PC-9 (cell line): Measurements from ENCODE around the gene KLHL40. TPM values are rescaled to one million over a fixed set of nuclear protein-coding genes. Genes with fewer than 3 reads are reported as not detected.
A peak's percentile ranks its signal among the peaks of the same experiment; 100 is the strongest.

Experiments
- BruUV-seq: library from RNA; stranded (reverse); fragments of 400-500 nt; replicated peaks from 2 replicates; lab custom pipeline; 2021; lab: Mats Ljungman, UMichigan
- CTCF ChIA-PET: fragments of 300-600 bp; sonication (Branson Sonifier 250); formaldehyde crosslinking; loops from one replicate; lab custom pipeline; 2022; ENCODE audit warnings: antibody characterized with exemption; lab: Charles Lee
- POLR2A ChIA-PET: fragments of 300-600 bp; sonication (Branson Sonifier 250); formaldehyde crosslinking; loops from one replicate; lab custom pipeline; 2022; ENCODE audit warnings: antibody characterized with exemption; ENCODE audit not compliant: unreplicated experiment; lab: Charles Lee
- DNase-seq, 2 experiments: peaks; one replicate each; pipeline versions ENCODE4 v3.0.0 to v3.0.0-alpha.2; 2015 to 2022; ENCODE audit warnings: mixed read lengths in 1 of 2
- H2AFZ ChIP-seq: fragments of 200-600 bp; sonication (generic); 2 replicates; pipeline ENCODE4 v1.8.1; 2017; ENCODE audit warnings: antibody characterized with exemption
- H3F3A ChIP-seq: fragments of 200-600 bp; sonication (generic); 2 replicates; pipeline ENCODE4 v1.8.1; 2017; ENCODE audit warnings: antibody characterized with exemption, mild to moderate bottlenecking, low read depth; ENCODE audit not compliant: insufficient read depth
- H3K27ac ChIP-seq: fragments of 200-600 bp; sonication (generic); 2 replicates; pipeline ENCODE4 v1.6.1; 2016; ENCODE audit warnings: mixed run types
- H3K27me3 ChIP-seq: fragments of 200-600 bp; sonication (generic); 2 replicates; pipeline ENCODE4 v1.6.1; 2016; ENCODE audit warnings: low read depth, mixed run types; ENCODE audit not compliant: insufficient read depth
- H3K36me3 ChIP-seq: fragments of 200-600 bp; sonication (generic); 2 replicates; pipeline ENCODE4 v1.6.1; 2016; ENCODE audit warnings: low read depth, mixed run types
- H3K4me1 ChIP-seq: fragments of 200-600 bp; sonication (generic); replicated peaks from 2 replicates; pipeline ENCODE4 v1.6.1; 2016; ENCODE audit warnings: mixed run types; ENCODE audit not compliant: insufficient read depth
- H3K4me2 ChIP-seq: fragments of 200-600 bp; sonication (generic); 2 replicates; pipeline ENCODE4 v1.6.1; 2017; ENCODE audit warnings: mixed run types
- H3K4me3 ChIP-seq: fragments of 200-600 bp; sonication (generic); 2 replicates; pipeline ENCODE4 v1.6.1; 2016; ENCODE audit warnings: mixed run types
- H3K79me2 ChIP-seq: fragments of 200-600 bp; sonication (generic); 2 replicates; pipeline ENCODE4 v1.6.1; 2017; ENCODE audit warnings: low read depth, mixed run types
- H3K9me2 ChIP-seq: fragments of 200-600 bp; sonication (generic); 2 replicates; pipeline ENCODE4 v1.8.1; 2017; ENCODE audit warnings: mild to moderate bottlenecking; ENCODE audit not compliant: insufficient read depth
- H3K9me3 ChIP-seq: fragments of 200-600 bp; sonication (generic); 2 replicates; pipeline ENCODE4 v1.8.1; 2016; ENCODE audit warnings: low read depth; ENCODE audit not compliant: insufficient read depth
- H4K20me1 ChIP-seq: fragments of 200-600 bp; sonication (generic); 2 replicates; pipeline ENCODE4 v1.8.1; 2017; ENCODE audit not compliant: insufficient read depth
- CTCF ChIP-seq: fragments of 200-600 bp; sonication (generic); conservative IDR thresholded peaks from 2 replicates; pipeline ENCODE4 v1.6.1; 2017; ENCODE audit warnings: mixed run types, antibody characterized with exemption, mild to moderate bottlenecking, moderate library complexity
- EZH2 ChIP-seq: fragments of 200-600 bp; sonication (generic); IDR thresholded peaks from 2 replicates; pipeline ENCODE4 v1.8.0; 2017; ENCODE audit warnings: antibody characterized with exemption, low read depth
- intact Hi-C: fragments of 100-400 bp; cut with micrococcal nuclease; formaldehyde crosslinking; loops from one replicate; pipeline ENCODE4 v1.10.0; 2022; ENCODE audit not compliant: unreplicated experiment
- total RNA-seq: library from RNA; stranded (reverse); gene quantifications from 2 replicates; pipeline ENCODE4 v1.2.3, GENCODE V29; 2021

Gene KLHL40
- total RNA-seq, 1 experiment from 2014 or later, result not detected

GRCh38 chr3:42701371-42702065, 16.2 kb downstream of the KLHL40 start:
- BruUV-seq, result no TSS peak
- CTCF ChIA-PET, result no interaction called here

GRCh38 chr3:42702066-42702951, 17.0 kb downstream of the KLHL40 start, which contains the start of gene HHATL:
Gene HHATL (minus strand): TSS chr3:42702798. CDS start chr3:42700826, 1,972 bp downstream.
- no peak for DNase-seq
- TF ChIP-seq EZH2, result no peak
- no peak for TF ChIP-seq CTCF
- H3K4me2 ChIP-seq, result no peak within 1 kb of the TSS
- no peaks in the 10 kb centered on the region for H4K20me1 ChIP-seq
- no peaks in the 10 kb centered on the region for H3K9me2 ChIP-seq
- no TSS peak for BruUV-seq
- no peaks in the 10 kb centered on the region for H3K9me3 ChIP-seq
- no peaks in the 10 kb centered on the region for H3K4me1 ChIP-seq
- H3F3A ChIP-seq, result no peaks in the 10 kb centered on the region
- H2AFZ ChIP-seq, result no peak within 1 kb of the TSS
- H3K36me3 ChIP-seq, result no peaks in the 10 kb centered on the region
- ChIA-PET CTCF (interaction anchor here (0.6 kb wide), 1 partner anchor 522 kb away, joined by 7 read pairs; no protein-coding TSS in a partner anchor), POLR2A (no interaction called here)
- no peak within 1 kb of the TSS for H3K27ac ChIP-seq
- H3K4me3 ChIP-seq, result no peak within 1 kb of the TSS
- H3K79me2 ChIP-seq, result no peaks in the 10 kb centered on the region
- intact Hi-C loops, result no loop called here
- peaks cover 16% of the 10 kb centered on the region; the same call in 1 of the 2 replicates for H3K27me3 ChIP-seq

More at GRCh38 chr3:42701371-42702065, 16.2 kb downstream of the KLHL40 start:
- no peaks in the 10 kb centered on the region for H3K9me3 ChIP-seq
- POLR2A ChIA-PET, result no interaction called here
- no peaks in the 10 kb centered on the region for H3K4me1 ChIP-seq
- H3K9me2 ChIP-seq, result no peaks in the 10 kb centered on the region
- no peaks in the 10 kb centered on the region for H3F3A ChIP-seq
- intact Hi-C loops, result no loop called here
- DNase-seq, result peak in 1 of 2 experiments; percentile 56
- H3K36me3 ChIP-seq, result no peaks in the 10 kb centered on the region
- peaks cover 24% of the 10 kb centered on the region for H3K27me3 ChIP-seq
- H3K4me3 ChIP-seq, result no peak overlapping the region
- H3K27ac ChIP-seq, result no peak overlapping the region
- no peaks in the 10 kb centered on the region for H3K79me2 ChIP-seq
- H4K20me1 ChIP-seq, result no peaks in the 10 kb centered on the region
- no peak overlapping the region for H3K4me2 ChIP-seq
- TF ChIP-seq EZH2 (no peak), CTCF (no peak)
- no peak overlapping the region for H2AFZ ChIP-seq

DNA sequence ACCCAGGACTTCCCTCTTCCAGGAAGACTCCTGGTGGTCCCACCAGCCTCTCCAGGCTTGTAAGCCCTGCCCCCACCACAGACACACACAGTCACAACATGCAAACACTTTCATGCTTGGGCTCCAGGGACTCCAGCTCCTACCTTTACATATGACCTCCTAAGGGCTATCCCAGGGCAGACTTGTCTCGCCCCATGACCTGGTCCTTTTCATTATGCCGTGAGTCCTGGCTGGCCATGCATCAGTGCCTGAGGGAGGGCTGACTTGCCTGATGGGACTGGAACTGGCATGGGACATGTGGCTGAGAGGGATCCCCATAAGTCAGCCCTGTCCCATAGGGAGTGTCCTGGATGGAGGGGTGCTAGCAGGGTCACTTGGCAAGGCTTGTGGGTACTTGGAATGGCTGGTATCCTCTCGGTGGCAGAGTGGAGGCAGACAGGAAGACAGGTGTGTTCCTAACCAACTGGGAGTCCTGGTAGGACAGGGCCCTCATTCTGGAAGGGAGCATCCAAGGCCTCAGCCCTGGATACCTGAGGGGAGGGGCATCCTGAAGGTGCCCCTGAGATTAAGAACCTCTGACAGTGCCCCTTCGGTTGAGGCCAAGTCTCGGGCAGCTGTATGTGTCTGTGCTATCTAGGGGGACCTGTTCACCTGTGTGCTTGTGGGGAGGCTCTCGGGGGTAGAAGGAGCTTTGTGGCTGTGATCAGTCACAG, 17.8 kb downstream of the KLHL40 start:
- Histone ChIP-seq H3K27ac (no peak overlapping the region), H3K4me3 (no peak overlapping the region), H4K20me1 (no peaks in the 10 kb centered on the region), H3K9me3 (no peaks in the 10 kb centered on the region), H3K27me3 (peaks cover 11% of the 10 kb centered on the region; the same call in 1 of the 2 replicates), H3K36me3 (no peaks in the 10 kb centered on the region), H3K4me1 (no peaks in the 10 kb centered on the region), H3K4me2 (no peak overlapping the region), H3K79me2 (no peaks in the 10 kb centered on the region), H2AFZ (no peak overlapping the region), H3K9me2 (no peaks in the 10 kb centered on the region), H3F3A (no peaks in the 10 kb centered on the region)
- CTCF ChIA-PET, result interaction anchor here (0.6 kb wide), 1 partner anchor 523 kb away, joined by 7 read pairs; no protein-coding TSS in a partner anchor
- TF ChIP-seq CTCF (no peak), EZH2 (no peak)
- POLR2A ChIA-PET, result no interaction called here
- DNase-seq, result no peak
- BruUV-seq, result no TSS peak
- intact Hi-C loops, result no loop called here
